Panc1 (cell line): ENCODE measurements around the gene SCGB3A1.

Experiments used
- CTCF ChIP-seq: fragments of 450-650 bp; IDR thresholded peaks from 2 replicates; pipeline ENCODE4 v1.5.1; 2017; ENCODE audit warnings: mild to moderate bottlenecking
- POLR2AphosphoS5 ChIP-seq: IDR thresholded peaks from 2 replicates; pipeline ENCODE4 v1.6.1; 2012; ENCODE audit warnings: mild to moderate bottlenecking, low read depth, low read length, moderate library complexity
- REST ChIP-seq, 2 experiments: IDR thresholded peaks; 2 replicates each; pipeline ENCODE4 v1.6.1; 2011 to 2012; ENCODE audit warnings: low read depth in 2 of 2, control low read depth in 1 of 2, low read length in 1 of 2, mild to moderate bottlenecking in 1 of 2, moderate library complexity in 1 of 2; ENCODE audit not compliant: insufficient read depth in 1 of 2
- SIN3A ChIP-seq: IDR thresholded peaks from 2 replicates; pipeline ENCODE4 v1.6.1; 2012; ENCODE audit warnings: low read depth, mild to moderate bottlenecking, low read length, moderate library complexity, borderline replicate concordance; ENCODE audit not compliant: insufficient read depth
- TCF7L2 ChIP-seq: IDR thresholded peaks from 2 replicates; pipeline ENCODE4 v1.6.1; 2011; ENCODE audit warnings: mild to moderate bottlenecking, low read depth, low read length, inconsistent platforms

- peak; percentile 45 for TF ChIP-seq CTCF
- no peak for TF ChIP-seq REST (IDR thresholded peaks at IDR 0.05; ENCODE audit: insufficient read depth in 1 of 2, low read depth in 2 of 2, low read length in 1 of 2)
- no peak for TF ChIP-seq POLR2AphosphoS5
- no peak for TF ChIP-seq TCF7L2
- TF ChIP-seq SIN3A, result no peak
Measured at GRCh38 chr5:180606215-180606785, 15.0 kb upstream of the SCGB3A1 start.
